Hepatocyte (in vitro differentiated cells): ENCODE data around the gene GRM4. TPM values are rescaled to one million over a fixed set of nuclear protein-coding genes. Genes with fewer than 3 reads are reported as not detected.

Experiments used
- DNase-seq: peaks from one replicate; pipeline ENCODE4 v3.0.0-alpha.2; 2016; ENCODE audit warnings: low spot score
- H2AFZ ChIP-seq: fragments of 200-600 bp; sonication (generic); 2 replicates; pipeline ENCODE4 v1.6.0; 2016; ENCODE audit warnings: antibody characterized with exemption, mild to moderate bottlenecking
- H3K27ac ChIP-seq: fragments of 200-600 bp; sonication (generic); 2 replicates; pipeline ENCODE4 v1.5.1; 2016; ENCODE audit warnings: mild to moderate bottlenecking
- H3K27me3 ChIP-seq: fragments of 200-600 bp; sonication (generic); 2 replicates; pipeline ENCODE4 v1.6.1; 2016
- H3K36me3 ChIP-seq: fragments of 200-600 bp; sonication (generic); replicated peaks from 2 replicates; pipeline ENCODE4 v1.5.1; 2016; ENCODE audit warnings: low read depth; ENCODE audit not compliant: insufficient read depth
- H3K4me1 ChIP-seq: fragments of 200-600 bp; sonication (generic); 2 replicates; pipeline ENCODE4 v1.5.1; 2016; ENCODE audit warnings: mild to moderate bottlenecking, moderate library complexity; ENCODE audit not compliant: insufficient read depth
- H3K4me2 ChIP-seq: fragments of 200-600 bp; sonication (generic); 2 replicates; pipeline ENCODE4 v1.6.0; 2016
- H3K4me3 ChIP-seq: fragments of 200-600 bp; sonication (generic); 2 replicates; pipeline ENCODE4 v1.5.1; 2016; ENCODE audit warnings: mild to moderate bottlenecking
- H3K79me2 ChIP-seq: fragments of 200-600 bp; sonication (generic); 2 replicates; pipeline ENCODE4 v1.6.0; 2017; ENCODE audit warnings: mild to moderate bottlenecking
- H3K9me2 ChIP-seq: fragments of 200-600 bp; sonication (generic); replicated peaks from 2 replicates; pipeline ENCODE4 v1.6.0; 2017; ENCODE audit warnings: mild to moderate bottlenecking; ENCODE audit not compliant: insufficient read depth
- H3K9me3 ChIP-seq: fragments of 200-600 bp; sonication (generic); 2 replicates; pipeline ENCODE4 v1.5.1; 2016; ENCODE audit warnings: low read depth, mild to moderate bottlenecking
- H4K20me1 ChIP-seq: fragments of 200-600 bp; sonication (generic); 2 replicates; pipeline ENCODE4 v1.6.0; 2016; ENCODE audit warnings: mild to moderate bottlenecking; ENCODE audit not compliant: insufficient read depth, poor library complexity, severe bottlenecking
- EZH2 ChIP-seq: fragments of 200-600 bp; sonication (generic); IDR thresholded peaks from 2 replicates; pipeline ENCODE4 v1.6.1; 2016; ENCODE audit warnings: antibody characterized with exemption, mild to moderate bottlenecking, borderline replicate concordance
- EZH2phosphoT487 ChIP-seq: fragments of 200-600 bp; sonication (generic); IDR thresholded peaks from one replicate; pipeline ENCODE4 v1.6.1; 2018; ENCODE audit warnings: antibody characterized with exemption, mild to moderate bottlenecking, low read depth, moderate library complexity; ENCODE audit not compliant: unreplicated experiment, severe bottlenecking
- WGBS: methylation state at CpG from one replicate; pipeline ENCODE4 v1.1.6; 2016; ENCODE audit warnings: low lambda C conversion rate; ENCODE audit errors: missing lambda C conversion rate; 5-methylcytosine and 5-hydroxymethylcytosine counted together
- polyA plus RNA-seq: library from polyadenylated mRNA; unstranded; fragments of >200 nt; fragmentation: Nextera tagmentation; extraction: Ambion mirVana; gene quantifications from 2 replicates; pipeline ENCODE4 v1.2.1, GENCODE V29; 2016
- total RNA-seq: library from RNA; depleted of rRNA; stranded (reverse); fragments of >200 nt; gene quantifications from 2 replicates; pipeline ENCODE4 v1.2.3, GENCODE V29; 2014
- TF ChIP-seq, protein P1 (sequence below): fragments of 200-600 bp; sonication (generic); IDR thresholded peaks from 2 replicates; pipeline ENCODE4 v1.5.1; 2016; ENCODE audit warnings: antibody characterized with exemption, mild to moderate bottlenecking; ENCODE audit not compliant: poor library complexity

GRM4 gene
- total and polyA plus RNA-seq, 2 experiments from 2014 or later = 0.03 TPM; not detected in 1

DNA sequence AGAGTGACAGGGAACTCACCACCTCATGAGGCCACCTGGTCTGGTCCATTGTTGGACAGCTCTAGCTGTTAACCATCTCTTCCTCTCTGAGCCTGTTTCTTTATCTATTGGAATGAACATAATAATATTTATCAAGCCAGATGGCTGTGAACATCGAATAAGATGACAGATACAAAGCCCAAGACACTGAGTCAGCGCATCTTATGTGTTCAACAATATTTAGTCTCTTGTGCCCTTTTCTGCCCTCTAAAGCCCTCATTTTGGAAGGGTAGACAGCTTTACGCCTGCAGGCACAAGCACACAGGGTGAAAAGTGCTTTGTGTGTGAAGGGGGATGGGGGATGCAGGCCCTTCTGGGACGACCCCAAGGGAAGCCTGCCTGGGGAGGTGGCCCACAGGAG lies 164.0 kb downstream of the GRM4 start:
- peaks cover 11% of the 10 kb centered on the region for H3K27me3 ChIP-seq
- TF ChIP-seq, protein P1, sequence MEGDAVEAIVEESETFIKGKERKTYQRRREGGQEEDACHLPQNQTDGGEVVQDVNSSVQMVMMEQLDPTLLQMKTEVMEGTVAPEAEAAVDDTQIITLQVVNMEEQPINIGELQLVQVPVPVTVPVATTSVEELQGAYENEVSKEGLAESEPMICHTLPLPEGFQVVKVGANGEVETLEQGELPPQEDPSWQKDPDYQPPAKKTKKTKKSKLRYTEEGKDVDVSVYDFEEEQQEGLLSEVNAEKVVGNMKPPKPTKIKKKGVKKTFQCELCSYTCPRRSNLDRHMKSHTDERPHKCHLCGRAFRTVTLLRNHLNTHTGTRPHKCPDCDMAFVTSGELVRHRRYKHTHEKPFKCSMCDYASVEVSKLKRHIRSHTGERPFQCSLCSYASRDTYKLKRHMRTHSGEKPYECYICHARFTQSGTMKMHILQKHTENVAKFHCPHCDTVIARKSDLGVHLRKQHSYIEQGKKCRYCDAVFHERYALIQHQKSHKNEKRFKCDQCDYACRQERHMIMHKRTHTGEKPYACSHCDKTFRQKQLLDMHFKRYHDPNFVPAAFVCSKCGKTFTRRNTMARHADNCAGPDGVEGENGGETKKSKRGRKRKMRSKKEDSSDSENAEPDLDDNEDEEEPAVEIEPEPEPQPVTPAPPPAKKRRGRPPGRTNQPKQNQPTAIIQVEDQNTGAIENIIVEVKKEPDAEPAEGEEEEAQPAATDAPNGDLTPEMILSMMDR = no peak
- TF ChIP-seq EZH2phosphoT487 (no peak), EZH2 (no peak)

DNA sequence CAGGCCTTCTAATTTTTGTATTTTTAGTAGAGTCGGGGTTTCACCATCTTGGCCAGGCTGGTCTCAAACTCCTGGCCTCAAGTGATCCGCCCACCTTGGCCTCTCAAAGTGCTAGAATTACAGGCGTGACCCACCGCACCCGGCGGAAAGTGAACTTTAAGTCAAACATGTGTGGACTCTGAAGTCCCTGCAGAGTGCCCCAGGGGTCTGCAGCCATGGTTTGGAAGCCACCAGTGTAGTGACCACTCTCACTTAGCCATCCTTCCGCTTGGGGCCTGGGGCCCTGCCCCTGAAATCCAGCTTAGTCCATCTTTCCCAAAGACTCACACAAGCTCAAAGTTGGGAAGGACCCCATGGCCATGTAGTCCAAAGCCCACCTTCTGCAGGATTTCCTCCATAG lies 164.5 kb downstream of the GRM4 start:
- Histone ChIP-seq H3K27ac (no peak overlapping the region), H2AFZ (no peak overlapping the region), H3K4me3 (no peak overlapping the region), H3K9me2 (no peaks in the 10 kb centered on the region), H3K4me1 (no peaks in the 10 kb centered on the region), H3K27me3 (peaks cover 16% of the 10 kb centered on the region), H4K20me1 (no peaks in the 10 kb centered on the region), H3K9me3 (no peaks in the 10 kb centered on the region), H3K4me2 (no peak overlapping the region), H3K36me3 (no peaks in the 10 kb centered on the region), H3K79me2 (no peaks in the 10 kb centered on the region)
- DNase-seq = no peak
- WGBS = 84% methylated on average over 7 of the region's 7 CpGs
- TF ChIP-seq EZH2 = no peak
- TF ChIP-seq, protein P1 = no peak
- TF ChIP-seq EZH2phosphoT487 = no peak

More for the DNA sequence above, 164.0 kb downstream of the GRM4 start:
- no peak overlapping the region for H3K4me2 ChIP-seq
- no peak overlapping the region for H2AFZ ChIP-seq
- H3K4me3 ChIP-seq = no peak overlapping the region
- no peaks in the 10 kb centered on the region for H3K9me3 ChIP-seq
- no peaks in the 10 kb centered on the region for H4K20me1 ChIP-seq
- no peaks in the 10 kb centered on the region for H3K36me3 ChIP-seq
- no peak for DNase-seq
- no peaks in the 10 kb centered on the region for H3K9me2 ChIP-seq
- H3K79me2 ChIP-seq = no peaks in the 10 kb centered on the region
- H3K27ac ChIP-seq = no peak overlapping the region
- WGBS = 79% methylated on average over 4 of the region's 4 CpGs
- no peaks in the 10 kb centered on the region for H3K4me1 ChIP-seq

DNA sequence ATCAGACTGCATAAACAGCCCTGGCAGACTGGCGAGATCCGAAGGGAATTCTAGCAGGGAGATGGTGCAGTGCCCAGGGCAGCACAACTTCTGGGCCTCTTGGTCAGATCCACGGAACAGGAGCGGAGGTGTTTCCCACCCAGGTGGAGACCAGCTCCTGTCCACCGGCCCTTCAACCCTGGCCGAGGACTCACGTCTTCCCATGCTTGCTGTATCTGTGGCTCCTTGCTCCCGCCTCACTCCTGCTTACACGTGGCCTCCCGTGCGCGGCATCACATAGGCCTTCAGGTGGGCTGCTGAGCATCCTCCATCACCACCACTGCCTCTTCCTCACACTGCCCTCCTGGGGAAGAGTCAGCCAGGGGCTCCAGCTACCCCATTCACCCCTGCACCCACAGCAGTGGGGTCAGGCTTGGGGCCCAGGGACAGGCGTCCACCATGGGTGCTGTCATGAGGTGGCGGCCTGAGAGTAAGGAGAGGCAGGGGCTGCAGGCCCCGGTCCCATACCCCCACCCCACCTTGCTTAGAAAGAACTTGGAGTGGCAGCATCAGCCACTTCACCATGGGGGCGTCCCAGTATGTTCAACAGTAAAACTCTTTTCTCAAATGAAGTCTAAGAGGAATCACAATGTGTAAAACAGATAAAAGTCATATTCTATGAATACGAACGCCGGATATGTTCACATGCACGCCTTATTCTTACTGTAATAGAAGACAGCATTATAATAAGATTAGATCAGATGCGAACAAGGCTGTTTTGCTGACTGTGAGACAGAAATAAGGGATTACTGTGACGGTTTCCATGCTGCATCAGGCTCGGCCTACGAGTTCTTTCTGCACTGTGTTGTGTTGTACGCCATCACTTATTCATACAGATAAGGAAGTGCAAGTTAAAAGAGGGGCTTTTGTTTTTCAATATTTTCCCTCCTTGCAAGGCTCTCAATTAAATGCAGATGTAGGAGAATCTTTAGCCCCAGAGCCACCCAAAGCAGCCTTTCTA lies 165.4 kb downstream of the GRM4 start:
- Histone ChIP-seq H3K27ac (no peak overlapping the region), H3K36me3 (no peaks in the 10 kb centered on the region), H3K4me2 (no peak overlapping the region), H2AFZ (no peak overlapping the region), H3K9me3 (no peaks in the 10 kb centered on the region), H3K79me2 (no peaks in the 10 kb centered on the region), H3K27me3 (peaks cover 24% of the 10 kb centered on the region), H3K9me2 (no peaks in the 10 kb centered on the region), H3K4me3 (no peak overlapping the region), H3K4me1 (peaks cover 4% of the 10 kb centered on the region), H4K20me1 (no peaks in the 10 kb centered on the region)
- no peak for DNase-seq
- WGBS = 83% methylated on average over 25 of the region's 25 CpGs
- TF ChIP-seq EZH2 = no peak
- TF ChIP-seq, protein P1 = no peak
- TF ChIP-seq EZH2phosphoT487 = no peak
